GM21447 (cell line): ENCODE measurements around the gene CRYBA2.

Experiments
- ATAC-seq: cut with Tn5 transposase; IDR thresholded peaks from one replicate; pipeline ENCODE4 v1.9.1; 2021; ENCODE audit not compliant: unreplicated experiment

Gene CRYBA2

DNA sequence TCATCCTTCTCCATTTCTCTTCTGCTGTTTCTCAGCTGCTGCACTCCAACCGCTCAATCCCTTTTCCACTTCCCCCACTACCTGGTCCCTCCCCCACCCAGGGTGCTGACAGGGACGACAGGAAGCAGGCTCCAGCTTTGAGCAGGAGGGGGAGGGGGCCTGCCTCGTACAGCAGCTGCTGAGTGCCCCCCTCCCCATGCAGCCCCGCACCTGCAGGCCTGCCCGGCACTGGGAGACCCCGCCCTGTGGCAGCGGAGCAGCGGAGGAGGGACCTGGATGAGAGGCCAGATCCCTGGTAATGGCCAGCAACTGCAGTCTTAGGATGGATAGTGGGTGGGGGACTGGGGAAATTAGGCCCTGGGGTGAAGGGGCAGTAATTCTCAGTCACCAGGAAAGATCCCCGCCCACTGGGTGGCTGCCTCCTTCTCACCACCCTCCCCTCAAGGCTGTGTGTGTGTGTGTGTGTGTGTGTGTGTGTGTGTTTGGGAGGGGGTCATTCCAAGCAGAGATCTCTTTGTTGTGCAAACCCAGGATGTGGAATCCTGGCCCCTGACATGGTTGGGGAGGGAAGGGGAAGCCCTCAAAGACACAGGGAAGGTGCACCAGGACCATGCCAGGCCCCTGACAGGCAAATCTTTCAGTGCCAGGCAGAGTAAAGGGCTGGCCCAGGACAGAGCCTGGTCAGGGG is 6.8 kb upstream of the CRYBA2 start:
- no peak for ATAC-seq

DNA sequence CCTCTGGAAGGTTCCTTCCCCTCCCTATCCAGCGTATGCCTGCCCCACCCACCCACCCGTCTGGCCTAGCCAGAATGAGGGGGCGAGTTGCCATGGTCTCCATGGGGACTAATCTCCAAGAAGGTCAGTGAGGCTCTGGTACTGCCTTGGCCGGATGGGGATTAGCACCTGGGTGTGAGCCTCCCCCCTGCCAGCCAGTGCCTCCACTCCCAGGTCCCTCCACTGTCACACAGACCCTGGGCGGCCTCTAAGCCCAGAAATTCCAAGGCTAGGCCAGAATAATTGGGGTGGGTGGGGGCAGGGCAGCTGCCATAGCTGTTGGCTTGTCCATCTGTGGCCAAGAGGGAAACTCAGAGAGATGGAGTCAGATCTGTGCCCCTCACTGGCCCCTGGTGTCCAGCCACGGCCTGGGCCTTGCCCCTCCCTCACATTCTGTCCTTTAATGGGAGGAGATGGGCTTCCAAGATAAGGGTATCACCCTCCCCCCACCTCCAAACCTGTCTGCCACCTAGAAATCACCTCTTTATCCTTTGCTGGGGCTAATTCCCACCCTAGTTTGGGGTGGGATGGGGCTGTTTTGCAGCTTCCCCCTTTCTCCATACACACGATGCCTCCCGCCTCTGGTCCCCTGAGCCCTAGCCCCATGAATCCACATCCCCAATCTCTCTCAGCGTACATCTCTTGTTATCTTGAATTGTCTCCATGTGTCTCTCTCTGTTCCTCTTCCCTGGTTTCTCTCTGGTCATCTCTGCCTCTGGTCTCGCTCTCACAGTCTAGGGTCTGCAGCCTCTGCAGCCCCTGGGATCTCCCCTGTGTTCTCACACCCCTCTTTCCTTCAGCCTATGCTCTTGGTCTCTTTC is 6.0 kb upstream of the CRYBA2 start:
- ATAC-seq, result no peak

DNA sequence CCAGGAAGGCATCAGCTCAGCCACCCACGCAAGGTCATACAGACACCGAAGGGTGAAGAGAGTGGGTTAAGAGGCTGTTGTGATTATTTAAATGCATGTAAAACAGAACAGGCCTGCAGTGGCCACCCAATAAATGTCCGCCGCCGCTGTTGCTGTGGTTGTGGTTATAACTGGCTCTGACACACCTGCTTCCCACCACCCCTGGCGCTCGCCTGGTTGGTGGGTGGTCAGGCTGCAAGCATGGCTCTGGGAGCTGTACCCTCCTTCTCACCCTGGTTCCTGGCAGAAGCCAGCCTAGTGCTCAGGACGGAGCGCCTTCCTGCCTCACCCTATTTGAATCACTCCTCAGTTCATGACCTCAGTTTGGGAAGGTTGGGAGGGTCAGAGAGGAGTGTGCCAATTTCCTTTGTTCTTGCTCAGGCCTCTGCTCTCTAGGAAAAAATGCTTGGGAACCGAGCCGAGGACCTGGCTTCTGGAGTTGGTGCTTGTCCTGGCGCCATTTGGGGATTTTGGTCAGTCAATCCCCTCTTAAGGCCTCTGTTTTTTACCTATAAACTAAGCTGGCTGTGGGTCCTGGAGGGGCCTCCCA is 5.3 kb upstream of the CRYBA2 start:
- ATAC-seq, result no peak

DNA sequence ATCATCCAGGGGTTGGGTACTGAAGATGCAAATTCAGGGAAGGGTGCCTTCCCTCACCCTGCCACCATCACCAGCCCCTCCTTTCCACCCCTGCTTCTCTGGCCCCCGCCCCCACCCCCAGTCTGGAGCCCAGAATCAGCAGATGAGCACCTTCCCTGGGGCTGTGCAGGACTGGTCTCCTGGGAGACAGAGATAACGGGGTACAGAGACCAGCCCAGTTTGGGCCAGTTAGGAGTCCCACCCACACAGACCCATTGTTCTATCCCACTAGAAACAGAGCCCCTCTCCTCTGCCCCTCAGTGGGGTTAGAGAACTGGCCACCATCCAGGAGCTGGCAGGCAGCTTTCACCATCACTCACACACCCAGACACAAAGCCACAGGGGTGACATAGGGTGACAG is 4.5 kb upstream of the CRYBA2 start:
- no peak for ATAC-seq

DNA sequence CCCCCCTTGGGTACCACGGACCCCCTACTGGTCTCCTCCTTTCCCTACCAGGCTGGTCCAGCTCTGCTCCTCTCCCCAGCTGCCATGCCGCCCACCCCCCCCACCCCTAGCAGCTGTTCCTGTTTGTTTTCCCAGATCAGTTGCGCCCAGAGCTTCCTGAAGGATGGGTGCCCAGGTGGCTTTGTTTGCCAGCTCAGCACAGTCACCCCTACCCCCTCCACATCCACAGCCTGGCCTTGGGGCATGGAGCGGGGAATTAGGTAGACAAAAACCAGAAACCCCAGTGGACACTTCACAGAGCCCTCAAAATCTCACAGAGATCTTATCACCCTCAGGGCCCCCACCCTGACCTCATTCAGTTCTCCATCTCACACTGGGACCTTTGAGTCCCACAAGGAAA is 3.7 kb upstream of the CRYBA2 start:
- ATAC-seq, result no peak

DNA sequence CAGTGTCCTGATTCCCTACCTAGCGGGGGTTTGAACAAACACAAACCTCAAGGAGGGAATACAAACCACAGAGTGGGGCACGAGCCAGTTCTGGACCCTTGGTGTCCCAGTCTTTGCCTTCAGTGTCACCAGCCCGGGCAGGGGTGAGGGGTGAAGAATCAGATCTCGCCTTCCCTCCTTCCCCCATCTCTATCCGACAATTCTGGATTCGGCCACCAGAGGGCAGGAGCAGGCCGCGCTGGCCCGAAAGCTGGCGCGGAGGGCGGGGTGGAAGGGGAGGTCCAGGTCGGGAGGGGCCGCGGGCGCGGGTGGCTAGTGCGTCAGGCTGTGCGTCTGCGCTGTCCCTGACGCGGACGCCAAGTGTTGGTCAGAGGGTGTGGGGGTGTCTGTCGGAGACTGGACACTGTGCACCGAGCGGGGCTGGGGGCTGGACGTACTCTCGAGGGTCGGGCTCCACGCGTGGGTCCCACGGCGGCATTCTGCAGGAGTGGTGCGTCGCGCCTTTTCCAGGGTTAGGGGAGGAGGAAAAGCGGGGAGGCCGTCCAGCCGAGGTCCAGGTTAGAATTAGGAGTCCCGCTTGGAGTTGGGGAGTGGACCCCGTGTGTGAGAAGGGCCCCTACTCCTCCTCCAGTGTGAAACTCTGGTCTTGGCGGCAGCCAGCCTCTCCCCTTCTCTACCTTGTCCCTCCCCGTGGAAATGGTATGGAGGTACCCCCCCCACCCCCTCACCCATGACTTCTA is 2.9 kb upstream of the CRYBA2 start:
- ATAC-seq, result no peak

DNA sequence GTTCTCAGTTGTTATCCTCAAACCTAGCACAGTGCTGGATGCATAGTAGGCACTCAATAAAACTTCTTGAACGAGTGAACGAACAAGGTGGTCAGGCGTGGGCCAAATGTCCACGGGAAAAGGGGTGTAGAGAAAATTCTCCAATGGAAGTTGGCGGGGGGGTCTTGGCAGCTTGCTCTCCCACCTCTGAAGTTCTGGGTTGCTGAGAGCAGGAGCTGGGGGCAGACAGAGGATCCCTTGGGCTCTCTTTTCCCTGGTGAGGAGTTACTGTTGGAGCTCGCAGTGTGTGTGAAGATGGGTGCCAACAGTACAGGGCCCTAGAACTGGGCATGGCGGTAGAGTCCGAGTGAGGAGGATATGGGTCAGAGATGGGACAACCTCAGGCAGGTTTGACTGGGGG is 2.3 kb upstream of the CRYBA2 start:
- no peak for ATAC-seq

DNA sequence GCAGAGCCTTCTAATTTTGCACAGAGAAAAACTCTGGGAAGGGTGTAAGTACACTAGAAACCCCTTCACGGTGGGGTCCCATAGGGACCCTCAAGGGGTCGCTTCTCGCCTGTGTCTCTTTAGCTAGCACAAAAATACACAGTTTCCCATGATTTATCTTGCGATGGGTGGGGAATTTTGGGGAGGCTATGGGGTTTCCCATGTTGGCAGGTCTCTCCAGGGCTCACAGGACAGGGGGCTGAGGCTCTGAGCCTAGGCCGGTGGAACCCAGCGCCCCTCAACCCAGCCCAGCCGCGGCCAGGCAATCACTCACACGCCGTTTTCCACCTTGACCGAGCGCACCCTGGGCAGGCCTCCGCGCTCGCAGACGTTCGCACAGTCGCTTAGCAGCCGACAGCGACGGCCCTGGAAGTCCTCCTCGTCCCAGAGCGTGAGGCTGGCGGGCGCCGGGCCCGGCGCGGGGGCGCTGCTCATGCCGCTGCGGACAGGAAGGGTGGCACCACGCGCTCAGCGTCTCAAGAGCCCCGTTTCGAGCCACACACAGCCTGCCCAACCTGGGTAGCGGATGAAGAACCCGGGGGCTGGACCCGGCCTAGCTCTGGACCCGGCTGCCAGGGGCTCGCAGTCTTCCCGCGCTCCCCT is 398 bp downstream of the CRYBA2 start:
- no peak for ATAC-seq

DNA sequence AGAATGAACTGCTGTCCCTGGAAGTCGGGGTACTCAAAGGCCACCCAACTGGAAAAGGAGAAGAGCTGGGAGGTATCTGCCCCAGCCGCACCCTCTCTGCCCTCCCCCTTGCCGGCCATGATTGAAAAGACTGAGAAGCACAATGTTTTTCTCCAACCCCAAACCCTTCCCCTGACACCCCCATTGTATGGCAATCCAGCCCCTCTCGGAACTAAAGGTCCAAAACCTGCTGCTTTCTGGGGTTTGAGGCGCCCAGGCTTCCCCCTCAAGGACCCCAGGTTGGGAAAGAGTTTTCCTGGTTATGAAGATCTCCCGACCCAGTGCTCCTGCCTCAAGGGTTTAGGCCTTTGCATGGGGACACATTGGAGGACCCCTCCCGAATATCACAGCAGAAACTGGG is 1.0 kb downstream of the CRYBA2 start:
- ATAC-seq, result no peak

DNA sequence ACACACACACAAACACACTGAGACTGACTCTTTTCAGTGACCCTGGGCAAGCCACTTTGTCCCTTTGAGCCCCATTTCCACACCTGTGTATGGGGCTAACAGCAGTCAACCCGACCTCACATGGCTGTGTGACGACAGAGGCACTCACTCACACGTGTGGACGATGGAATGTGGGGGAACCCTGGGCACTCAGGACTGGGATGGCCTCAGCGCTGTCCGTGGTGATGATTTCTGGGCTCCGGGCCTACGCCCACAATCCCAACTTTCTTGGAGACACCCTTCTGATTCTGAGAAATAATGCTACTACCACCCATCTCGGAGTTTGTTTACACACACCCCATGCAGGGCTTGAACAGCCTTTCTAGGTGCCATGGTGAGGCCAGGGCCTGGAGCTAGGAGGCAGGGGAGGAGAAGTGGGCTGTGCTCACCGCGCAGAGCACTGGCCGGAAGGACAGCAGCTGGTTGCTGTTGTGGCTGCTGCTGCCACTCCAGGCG is 1.5 kb downstream of the CRYBA2 start:
- no peak for ATAC-seq

DNA sequence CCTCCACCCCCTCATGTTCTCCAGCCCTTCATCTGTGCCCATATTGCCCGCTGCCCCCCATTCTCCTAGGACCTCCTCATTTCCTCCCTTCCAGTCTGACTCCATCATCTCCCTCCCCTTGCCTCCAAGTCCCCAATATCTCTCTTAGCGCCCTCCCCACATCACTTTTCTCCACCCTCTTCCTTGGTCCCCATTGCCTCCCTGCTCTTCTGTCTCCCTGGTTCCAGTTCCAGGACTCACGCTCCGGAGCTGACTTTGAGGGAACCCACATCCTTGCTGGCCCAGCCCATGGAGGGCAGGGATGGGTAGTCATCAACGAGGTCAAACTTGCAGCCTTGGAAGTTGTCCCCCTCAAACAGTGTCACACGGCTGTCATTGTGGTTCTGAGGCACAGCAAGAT is 2.6 kb downstream of the CRYBA2 start:
- no peak for ATAC-seq

DNA sequence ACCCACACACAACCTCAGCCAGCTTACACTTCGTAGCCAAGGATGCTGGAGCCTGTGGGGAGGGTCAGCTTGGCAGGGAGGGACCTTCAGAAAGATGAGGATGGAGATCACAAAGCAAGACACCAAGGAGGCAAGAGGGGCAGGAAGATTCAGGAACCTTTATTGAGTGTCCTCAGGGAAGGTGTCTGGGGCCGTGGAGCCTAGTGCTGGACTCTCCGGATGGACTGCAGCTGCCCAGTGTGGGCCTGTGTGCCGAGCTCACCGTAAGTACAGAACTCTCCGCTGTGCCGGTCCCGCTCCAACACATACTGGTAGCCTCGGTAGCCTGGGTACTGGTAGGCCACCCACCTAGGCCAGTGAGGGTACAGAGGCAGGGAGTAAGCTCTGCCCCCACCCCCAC is 3.2 kb downstream of the CRYBA2 start:
- no peak for ATAC-seq

DNA sequence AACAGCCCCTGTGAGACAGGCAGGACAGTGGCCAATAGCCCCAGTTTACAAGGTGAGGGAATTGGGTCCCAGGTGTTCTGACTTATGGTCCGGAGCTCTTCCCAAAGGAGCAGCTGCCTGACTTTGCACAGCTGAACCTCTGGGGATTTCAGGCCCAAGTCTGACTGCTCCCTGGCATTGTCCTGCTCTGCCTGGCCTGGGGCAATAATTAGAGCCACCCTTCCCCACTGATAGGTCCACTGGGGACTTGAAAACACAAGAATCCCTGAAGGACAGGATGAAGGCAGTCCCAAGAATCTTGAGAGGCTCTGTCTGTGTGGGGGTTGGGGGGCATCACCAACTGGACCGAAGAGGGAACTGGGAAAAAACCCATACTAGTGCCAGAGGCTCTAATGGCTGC is 4.6 kb downstream of the CRYBA2 start:
- ATAC-seq, result no peak

DNA sequence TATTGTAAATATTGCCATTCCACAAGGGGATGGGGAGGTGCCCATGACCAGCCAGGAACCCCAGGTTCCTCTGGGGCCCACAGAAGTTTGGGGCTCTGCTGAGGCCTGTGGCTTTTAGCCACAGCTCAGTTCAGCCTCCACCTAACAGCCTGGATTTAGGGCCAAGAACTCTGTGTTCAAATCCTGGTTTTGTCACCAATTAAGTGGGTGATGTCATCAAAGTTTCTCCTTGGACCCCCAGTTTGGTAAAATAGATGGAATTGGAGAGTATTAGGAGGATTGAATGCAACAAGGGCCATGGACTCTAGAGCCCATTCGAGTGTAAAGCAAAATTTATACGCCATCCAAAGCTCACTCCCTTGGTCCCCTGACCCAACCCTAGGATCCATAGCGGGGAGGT is 5.1 kb downstream of the CRYBA2 start:
- no peak for ATAC-seq

DNA sequence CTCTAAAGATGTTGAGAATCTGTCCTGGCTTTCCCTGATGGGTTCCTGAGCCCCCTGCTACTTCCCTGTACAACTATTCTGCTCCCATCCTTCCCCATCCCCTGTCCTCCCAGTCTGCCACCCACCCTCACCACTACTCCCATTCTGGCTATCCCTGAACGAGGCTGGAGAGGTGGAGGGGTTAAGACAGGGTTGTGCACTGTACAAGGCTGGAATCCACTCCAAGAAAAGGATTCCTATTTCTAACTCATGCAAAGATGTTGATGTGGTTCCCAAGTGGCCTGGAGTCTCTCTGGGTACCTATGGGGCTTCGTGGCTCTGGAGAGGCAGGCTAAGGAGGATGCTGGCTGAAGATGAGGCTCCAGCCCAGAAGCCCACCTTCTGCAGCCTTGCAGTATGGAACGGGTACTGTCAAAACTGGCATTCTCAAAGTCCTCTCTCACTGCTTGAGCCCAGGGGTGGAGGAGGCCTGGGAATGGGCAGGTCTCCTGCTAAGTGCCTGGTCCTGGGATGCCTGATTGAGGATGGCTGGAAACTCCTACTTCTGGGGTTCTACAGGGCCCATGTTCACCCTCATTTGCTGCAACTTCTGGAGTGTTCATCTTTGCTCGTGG is 7.0 kb downstream of the CRYBA2 start:
- ATAC-seq, result no peak

DNA sequence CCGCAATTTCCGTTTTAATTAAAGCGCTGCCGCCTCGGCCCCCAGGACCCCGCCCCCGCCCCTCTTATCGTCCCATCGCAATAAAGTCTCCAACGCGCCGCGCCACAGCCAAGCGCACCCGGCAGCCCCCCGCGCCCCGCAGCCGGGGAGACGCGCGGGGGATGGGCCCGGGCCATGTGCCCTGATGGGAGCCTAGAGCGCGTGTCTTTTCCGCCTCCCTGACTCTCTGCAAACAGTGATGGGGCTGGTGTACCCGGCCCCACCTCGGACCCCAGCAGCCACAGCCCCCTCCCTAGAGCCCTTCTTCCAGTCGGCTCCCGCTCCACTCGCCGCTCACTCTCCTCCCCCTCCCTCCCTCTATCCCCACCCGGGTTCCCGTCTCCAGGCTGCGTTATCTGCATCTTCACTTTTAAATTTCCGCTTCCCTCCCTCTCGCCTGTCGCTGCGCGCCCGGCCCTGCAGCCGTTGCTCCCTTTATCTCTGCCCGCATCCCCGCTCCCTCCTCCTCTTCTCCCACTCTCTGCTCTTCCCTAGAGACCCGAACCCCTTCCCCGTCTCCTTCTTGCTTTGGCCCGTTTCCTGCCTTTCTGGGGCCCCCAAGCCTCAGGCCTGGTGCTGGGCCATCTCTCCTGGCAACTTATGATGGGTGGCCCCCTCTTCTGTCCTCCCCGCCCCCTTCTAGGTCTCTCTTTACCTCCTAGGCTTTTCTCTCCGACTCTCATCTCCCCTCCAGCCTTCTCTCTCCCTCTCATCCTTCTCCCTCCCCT is 7.7 kb downstream of the CRYBA2 start:
- ATAC-seq, result no peak

DNA sequence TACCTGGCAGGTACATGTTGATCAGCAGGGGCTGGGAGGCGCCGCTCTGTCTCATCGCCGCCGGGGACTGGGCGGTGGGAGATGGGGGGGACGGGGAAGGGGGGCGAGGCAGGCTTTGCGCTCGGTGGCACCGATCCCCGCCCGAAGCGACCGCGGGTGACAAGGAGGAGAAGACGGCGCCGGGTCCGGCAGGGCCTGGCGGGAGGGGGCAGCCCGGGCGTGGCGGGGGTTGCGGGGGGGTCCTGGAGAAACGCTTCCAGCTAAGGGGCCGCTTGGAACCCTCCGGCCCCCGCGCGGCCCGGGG is 8.2 kb downstream of the CRYBA2 start, which contains the start of gene FEV:
Gene FEV (minus strand): TSS at position 164 of the 304 bp plus-strand sequence. CDS start 109 bp downstream, at position 55.
- no peak for ATAC-seq

DNA sequence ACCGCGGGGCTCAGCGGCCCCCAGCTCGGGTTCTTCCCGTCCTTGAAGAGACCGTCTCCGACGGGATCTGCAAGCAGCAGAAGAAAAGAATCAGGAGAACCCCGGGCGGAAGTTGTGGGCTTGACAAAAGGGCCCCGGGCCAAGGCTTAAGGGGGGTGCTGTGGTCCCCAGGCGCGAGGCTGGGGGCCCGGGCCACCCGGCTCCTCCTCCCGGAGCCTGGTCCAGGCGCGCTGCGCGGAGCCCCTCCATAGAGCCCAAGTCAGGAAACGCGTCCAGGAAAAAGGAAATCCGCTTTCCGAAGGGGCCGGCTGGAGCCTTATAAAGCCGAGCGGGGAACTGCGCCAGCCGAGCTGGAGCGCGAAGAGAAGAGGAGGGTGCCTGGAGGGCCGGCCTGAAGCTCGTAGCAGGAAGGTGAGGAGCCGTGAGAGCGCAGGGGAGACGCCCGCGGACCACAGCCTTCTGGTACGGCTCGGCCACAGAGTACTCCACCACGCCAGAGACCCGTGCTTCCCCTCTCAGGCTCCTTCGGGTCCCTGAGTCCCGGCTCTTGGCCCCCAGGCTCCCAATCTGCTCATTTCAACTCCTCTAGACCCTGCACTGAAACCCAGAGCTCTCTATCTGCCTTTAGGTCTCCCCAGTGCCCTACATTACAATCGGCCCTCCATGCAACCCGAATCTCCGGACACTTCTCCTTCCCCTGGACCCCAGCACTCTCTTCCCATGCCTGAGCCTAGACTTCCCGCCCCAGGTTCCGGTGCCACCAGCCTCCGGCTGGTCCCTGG is 8.8 kb downstream of the CRYBA2 start:
- ATAC-seq, result no peak

DNA sequence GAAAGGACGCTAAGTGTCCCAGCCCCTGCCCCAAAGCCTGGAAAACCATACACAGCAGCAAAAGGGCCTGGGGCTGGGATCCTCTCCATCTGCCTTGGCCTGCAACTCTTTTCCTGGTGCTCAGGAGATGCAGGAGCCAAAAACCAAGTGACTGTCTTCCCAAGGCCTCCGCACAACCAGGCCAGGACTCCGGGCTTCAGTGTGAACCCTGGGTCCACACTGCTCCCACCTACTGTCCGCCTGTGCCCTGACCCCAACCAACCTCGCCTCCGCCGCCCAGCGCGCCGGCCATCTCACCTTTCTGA is 9.3 kb downstream of the CRYBA2 start:
- no peak for ATAC-seq
